GM21619 (cell line): Measurements from ENCODE around the gene MDM1.
A peak's percentile ranks its signal among the peaks of the same experiment; 100 is the strongest.

Source experiments
- ATAC-seq: cut with Tn5 transposase; IDR thresholded peaks from one replicate; pipeline ENCODE4 v1.9.1; 2021; ENCODE audit not compliant: unreplicated experiment

Gene MDM1

DNA sequence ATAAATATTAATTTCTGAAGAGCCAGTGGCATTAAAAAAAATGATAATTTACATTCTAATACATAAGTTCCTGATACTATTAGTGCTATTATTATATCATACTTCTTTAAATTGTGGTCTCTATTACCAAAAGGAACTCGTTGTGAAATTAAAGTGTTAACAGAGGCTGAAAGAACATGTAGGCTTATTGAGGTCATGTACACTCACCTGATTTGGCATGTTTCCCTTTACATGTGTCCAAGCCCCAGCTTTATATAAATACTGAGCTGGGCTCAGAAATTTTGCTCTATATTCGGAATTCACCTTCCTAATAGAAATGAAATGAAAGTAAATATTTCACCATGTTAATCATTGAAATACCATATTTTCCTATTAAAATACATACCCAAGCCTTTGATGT, 11.0 kb downstream of the MDM1 start:
- ATAC-seq = no peak

DNA sequence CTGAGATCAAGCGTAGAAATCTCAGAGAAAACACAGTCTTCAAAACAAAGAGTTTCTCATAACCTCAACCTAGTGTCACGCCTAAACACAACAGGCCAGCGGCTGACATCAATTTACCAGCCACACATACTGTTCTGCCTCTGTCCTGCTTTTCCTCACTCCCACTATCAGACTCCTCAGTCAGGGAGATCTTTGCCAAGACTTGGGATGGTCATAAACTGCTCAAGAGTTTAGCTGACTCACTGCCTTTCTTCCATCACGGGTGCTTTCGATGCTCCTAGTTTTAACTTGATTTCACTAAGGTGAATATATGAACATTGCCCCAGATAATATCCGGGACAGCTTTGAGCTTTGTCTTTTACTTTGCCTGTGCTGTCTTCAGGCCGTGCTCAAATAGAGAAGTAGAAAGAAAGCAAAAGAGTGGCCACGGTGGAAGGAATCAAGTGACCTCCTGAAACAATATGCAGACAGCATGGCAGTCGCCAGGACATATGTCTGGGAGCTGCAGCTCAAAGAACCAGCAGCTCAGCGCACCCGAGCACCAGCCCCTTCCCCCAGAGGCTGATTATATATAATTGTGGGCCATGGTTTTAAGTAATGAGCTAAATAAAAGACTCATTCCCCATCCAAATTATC, 12.1 kb downstream of the MDM1 start:
- ATAC-seq = no peak

- ATAC-seq = no peak
These were observed 15.0 kb downstream of the MDM1 start for GRCh38 chr12:68317047-68317667.

DNA sequence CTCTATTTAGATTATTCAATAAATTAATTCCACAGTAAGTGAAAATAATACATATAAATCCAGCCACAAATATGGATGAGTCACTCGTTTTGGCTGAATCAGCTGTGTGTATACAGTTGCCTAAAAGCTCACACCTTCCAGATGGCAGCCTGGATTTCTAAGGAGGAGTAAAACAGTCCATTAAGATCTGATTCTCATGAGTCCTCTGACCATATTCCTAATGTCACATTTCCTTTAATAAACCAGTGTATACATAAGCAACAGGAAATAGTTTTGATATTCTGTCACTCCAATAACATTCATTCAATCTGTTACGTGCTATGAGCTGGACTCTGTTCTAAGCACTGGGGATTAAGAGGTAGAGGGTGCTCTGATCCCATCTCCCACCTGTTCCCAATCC, 21.8 kb downstream of the MDM1 start:
- no peak for ATAC-seq

- no peak for ATAC-seq
These were observed 25.6 kb downstream of the MDM1 start for GRCh38 chr12:68306564-68306963.

DNA sequence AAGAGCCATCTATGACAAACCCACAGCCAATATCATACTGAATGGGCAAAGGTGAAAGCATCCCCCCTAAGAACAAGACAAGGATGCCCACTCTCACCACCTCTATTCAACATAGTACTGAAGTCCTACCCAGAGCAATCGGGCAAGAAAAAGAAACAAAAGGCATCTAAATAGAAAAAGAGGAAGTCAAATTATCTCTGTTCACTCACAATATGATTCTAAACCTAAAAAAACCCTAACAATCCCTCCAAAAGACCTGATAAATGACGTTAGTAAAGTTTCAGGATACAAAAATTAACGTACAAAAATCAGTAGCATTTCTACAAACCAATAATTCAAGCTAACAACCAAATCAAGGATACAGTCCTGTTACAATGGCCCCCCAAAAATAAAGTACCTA, 26.9 kb downstream of the MDM1 start:
- no peak for ATAC-seq

GRCh38 chr12:68304626-68305025, 27.5 kb downstream of the MDM1 start:
- no peak for ATAC-seq

DNA sequence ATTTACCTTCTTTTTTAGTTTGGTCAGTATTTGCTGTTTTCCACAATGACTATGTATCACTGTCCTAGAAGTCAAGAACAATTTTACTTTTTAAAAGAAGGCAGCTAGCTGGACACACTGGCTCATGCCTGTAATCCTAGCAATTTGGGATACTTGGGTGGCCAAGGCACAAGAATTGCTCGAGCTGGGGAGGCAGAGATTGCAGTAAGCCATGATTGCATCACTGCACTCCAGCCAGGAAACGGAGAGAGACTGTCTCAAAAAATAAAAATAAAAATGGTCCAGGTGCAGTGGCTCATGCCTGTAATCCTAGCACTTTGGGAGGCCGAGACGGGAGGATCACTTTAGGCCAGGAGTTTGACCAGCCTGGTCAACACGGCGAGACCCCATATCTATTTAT, 28.3 kb downstream of the MDM1 start:
- no peak for ATAC-seq

DNA sequence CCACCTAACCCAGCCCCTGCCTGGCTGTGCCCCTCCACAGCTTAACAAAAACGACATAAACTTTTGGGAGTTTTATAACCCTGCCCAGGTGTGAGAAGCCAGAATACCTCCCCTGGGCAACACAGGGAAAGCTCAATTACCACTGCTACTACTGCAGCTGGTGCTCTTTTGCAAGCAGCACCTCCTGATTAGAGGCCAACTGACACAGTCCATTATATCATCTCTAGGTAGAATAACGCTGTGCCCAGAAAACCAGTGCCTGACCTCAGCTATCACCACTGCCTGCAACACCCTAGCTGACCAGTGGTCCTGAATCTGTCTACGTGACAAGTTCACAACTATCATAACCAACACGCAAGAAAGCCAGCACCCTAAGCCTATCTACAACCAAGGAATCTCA, 34.2 kb downstream of the MDM1 start:
- no peak for ATAC-seq

DNA sequence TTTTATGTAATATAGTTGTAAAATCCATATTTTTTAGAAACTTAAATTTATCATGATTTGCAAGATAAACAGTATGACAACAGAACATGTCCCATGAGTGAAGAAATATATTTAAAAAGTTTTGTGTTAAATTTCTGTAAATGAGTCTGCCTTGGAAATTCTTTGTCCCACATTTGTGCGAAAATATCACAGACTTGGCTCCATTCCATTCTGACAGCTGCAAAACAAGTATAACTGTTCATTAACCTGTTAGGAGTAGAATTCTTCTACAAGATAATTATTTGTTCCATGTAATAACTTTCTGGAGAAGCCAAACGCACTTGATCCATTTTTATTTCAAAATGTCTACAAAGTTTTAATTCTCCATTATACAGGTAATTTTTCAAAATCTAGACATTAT, 37.9 kb downstream of the MDM1 start:
- ATAC-seq = no peak

DNA sequence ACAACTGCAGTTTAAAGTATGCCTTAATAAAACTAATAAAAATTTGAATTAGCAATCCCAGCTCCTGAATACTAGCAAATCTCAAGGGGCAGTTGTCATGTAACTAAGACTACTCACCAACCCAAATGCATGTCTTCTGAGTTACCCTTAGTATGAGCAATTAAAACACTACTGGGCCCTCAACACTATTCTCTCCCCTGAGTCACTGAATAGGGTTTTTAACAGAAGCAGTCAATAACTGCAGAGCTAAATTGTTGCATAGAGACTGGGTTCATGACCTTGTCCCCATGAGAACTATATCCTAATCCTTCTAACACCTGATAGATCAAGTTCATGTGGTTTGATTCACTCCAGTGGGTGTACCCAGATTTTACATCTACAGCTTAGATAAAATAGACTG, 38.8 kb downstream of the MDM1 start:
- no peak for ATAC-seq

DNA sequence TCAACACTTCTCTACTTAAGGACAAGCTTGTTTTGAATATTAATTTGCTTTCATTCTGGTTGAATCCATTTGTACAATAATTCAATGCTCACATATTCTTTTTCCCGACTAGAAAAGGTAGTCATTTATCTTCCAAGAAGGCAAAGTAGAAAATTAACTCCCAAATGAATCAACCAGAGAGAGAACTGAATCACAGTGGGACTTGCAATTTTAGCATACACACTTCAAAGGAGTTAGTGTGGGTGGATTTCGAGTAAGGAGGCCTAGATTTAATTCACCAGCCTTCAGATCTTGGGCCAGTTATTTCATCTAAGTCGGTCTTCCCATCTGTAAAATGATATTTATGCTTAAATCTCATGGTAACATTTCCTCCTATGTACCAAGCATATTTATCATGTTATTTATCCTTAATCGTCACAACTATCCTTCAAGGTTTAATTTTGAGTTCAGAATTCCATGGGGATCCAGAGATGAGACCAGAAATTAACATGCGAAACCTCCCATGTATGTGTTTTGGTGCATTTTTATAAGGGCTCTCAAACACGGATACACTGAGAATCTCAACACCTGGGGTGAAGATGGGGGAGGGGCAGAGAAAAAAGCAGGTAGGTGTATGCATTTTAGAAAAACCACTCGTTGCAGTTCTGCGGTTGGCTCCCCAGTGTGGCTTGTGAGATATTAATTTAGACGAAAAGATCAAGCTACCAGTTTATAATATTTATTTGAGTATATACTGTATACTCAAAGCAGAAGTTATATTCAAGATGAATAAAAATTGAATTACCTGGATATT, 39.8 kb downstream of the MDM1 start:
- ATAC-seq = no peak

DNA sequence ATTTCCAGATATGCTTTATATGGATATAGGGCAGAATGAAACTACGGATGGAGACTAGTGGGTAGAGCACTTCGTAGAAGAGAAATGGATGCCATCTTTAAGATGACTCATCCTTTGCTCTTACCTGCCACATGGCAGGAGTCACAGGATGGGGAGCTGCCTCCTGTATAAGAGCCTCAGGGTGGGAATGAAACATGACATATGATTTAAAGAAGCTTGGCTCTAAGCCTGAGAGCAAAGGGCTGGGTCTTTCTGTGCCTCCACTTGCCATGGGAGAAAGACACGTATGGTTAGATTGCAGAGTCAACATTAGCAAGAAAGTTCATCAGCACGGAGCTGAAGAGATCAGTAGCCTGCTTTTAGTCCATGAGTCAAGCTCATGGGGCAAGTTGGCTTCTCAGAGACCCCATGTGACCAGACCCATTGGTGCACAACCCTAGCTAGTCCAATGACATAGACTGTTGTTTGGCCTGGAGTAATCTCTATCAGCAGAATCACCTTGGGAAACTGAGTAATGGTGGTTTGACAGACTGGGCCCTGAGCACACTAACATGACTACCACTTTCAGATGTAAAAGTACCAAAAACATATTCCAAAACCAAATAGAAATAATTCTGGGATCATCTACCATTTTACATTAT, 40.6 kb downstream of the MDM1 start:
- ATAC-seq = no peak

- peak; percentile 100 for ATAC-seq
These were observed 42.0 kb downstream of the MDM1 start for GRCh38 chr12:68290126-68290525.

- ATAC-seq = no peak
These were observed 45.1 kb downstream of the MDM1 start for GRCh38 chr12:68287106-68287505.

GRCh38 chr12:68286396-68286795, 45.8 kb downstream of the MDM1 start:
- no peak for ATAC-seq

DNA sequence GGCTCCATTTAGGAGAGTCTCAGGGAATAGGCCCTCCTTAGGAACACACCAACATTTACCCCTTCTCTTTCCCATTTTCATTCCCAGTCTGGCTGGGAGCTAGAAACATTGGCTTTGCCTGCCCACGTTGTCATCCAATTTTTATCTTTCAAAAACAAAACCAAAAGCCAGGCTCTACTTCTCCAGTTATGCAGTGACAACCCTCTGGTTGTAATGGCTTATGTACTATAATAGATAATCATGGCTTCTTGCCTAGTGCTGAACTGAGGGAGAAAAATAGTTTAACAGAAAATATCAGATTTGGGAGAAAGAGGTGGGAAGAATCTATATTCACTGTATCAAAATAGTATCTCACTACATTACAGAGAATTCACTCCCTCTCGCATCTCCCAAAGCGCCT, 46.6 kb downstream of the MDM1 start:
- ATAC-seq = no peak

- no peak for ATAC-seq
These were observed 50.7 kb downstream of the MDM1 start for GRCh38 chr12:68281322-68282077.

GRCh38 chr12:68280240-68280639, 51.9 kb downstream of the MDM1 start:
- no peak for ATAC-seq

DNA sequence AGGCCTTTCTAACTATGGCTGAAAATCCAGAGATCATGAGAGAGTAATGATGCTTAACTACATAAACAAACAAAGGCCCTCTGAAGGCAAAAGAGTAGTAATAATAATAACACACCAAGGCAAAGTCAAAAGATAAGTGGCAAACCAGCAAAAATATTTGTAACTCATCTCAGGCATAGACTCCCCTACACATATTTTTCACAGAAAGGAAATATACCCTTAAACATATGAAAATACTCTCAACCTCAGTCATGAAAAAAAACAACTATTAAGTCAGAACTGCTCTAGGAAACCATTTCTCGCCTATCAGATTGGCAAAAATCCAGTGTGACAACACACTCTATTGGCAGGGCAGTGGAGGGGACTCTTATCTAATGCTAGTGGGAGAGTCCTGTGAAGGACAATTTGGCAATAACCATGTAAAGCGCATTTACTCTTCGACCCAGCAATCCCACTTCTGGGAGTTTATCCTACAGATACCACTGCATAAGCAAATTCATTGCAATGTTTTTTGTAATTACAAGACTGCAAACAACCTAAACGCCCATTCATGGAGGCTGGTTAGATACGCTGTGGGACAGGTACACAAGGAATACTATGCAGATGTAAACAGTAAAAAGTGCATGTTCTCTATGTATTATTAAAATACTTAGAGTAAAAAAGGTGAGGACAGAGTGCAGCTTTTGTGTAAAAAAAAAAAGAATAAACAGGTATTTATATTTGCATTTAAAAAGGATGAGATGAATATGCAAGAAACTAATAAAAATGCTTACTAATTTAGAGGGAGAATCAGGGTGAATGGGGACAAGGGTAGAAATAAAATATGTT, 52.7 kb downstream of the MDM1 start:
- no peak for ATAC-seq
